NCI-H345 treated with DMSO at 0.1 percent for 48 hours (cell line): ENCODE measurements around the gene HPCAL4.

Experiments
- DNase-seq: peaks from one replicate; lab custom pipeline; 2025; ENCODE audit not compliant: unreplicated experiment; lab: John Stamatoyannopoulos, UW

The HPCAL4 gene

DNA sequence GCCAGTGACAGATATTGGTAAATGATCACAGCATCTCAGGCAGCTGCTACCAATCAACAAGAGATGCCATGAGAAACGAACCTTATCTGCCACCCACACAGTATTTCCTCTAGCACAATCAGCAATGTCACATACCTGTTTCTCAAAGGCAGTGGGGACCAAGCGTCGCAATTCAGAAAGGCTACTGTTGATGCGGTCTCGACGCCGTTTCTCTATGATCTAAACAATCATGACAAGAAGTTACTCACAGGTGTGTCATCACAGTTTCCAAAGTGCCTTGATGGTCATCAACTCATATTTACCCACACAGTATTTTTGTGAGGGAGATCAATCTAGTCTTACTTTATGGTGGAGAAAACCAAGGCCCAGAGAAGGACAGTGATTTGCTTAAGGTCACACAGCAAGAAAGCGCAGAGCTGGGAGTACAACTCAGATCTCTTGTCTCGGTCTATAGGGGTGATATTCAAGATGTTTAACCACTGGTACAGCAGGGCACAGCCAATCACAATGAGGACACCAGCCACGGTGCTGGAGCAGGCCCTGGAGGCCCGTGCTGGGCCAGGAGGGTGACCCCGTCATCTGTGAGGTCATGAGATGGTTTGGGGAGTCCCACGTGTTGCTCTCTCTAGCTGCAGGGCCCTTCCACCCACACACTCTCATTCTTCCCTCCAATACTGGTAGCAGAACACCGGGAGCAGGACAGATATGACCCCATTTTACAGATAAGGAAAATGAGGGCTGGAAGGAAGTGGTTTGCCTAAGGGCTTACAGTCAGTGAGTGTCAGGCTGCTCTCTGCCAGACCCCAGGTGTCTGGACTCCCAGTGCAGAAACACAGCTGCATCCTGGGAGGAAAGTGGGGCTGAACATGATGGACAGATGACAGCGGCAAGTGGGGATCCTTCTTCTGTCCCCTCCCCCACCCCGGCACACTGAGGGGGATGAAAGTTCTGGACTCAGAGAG lies 59.6 kb downstream of the HPCAL4 start:
- no peak for DNase-seq

DNA sequence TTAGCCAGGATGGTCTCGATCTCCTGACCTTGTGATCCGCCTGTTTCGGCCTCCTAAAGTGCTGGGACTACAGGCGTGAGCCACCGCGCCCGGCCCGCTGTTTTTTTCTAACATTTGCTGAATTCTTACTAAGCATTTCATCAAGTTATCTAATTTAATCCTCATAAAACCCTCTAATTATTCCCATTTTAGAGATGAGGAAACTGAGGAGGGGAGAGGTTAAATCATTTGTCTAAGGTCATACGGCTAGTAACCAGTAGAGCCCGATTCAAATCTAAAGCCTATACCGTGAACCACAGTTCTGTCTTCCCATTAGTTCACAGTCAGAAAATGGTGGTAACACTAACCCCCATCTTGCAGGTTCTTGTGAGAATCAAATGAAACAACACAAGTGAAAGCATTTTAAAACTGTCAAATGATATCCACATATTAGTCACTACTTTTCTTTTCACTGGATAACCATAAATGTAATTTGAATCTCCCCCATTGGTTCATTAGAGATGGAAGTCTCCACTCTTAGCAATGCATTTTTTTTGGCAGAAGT lies 62.4 kb downstream of the HPCAL4 start:
- no peak for DNase-seq
